OCI-LY3 (cell line): ENCODE data around the gene GLMN.

Source experiments
- CTCF ChIP-seq: fragments of 200-600, 300-600 bp; sonication (generic); IDR thresholded peaks from 2 replicates; pipeline ENCODE4 v1.5.1; 2014; ENCODE audit warnings: antibody characterized with exemption, low read length, low read depth
- EZH2phosphoT487 ChIP-seq: fragments of 200-600 bp; shearing (Covaris generic); IDR thresholded peaks from 2 replicates; pipeline ENCODE4 v1.6.1; 2018; ENCODE audit warnings: antibody characterized with exemption, mixed run types, low read depth

- TF ChIP-seq CTCF (no peak), EZH2phosphoT487 (no peak)
Observed at GRCh38 chr1:92201973-92202372, 96.8 kb downstream of the GLMN start.
